Inflammatory macrophage (primary cell): Measurements from ENCODE around the gene PXT1.

ENCODE experiments used
- DNase-seq, 2 donors: peaks; one replicate each; pipeline ENCODE4 v3.0.0-alpha.2; 2020 to 2022

The PXT1 gene

DNA sequence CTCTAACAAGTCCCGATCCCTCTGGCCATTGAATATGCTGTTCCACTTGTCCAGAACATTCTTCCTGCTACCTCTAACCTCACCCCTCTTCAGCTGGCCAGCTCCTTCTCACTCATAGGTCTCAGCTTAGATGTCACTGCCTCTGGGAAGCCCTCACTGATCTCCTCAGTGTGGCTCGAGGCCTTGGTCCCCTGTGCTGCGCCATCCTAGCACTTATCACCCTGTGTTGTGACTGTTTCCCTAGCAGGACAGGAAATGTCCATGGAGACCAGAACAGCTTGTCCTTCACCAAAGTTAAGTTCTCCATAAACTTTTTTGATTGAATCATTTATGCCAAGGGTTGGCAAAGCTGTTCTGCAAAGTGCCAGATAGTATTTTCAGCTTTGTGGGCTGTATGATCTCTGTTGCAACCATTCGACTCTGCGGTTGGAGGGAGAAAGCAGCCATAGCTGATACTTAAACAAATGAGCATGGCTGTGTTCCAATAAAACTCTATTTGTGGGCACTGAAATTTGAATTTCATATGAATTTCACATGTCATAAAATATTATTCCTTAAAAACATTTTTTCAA lies 99.5 kb downstream of the PXT1 start:
- peak in 1 of 2 donors; percentile 18 for DNase-seq

DNA sequence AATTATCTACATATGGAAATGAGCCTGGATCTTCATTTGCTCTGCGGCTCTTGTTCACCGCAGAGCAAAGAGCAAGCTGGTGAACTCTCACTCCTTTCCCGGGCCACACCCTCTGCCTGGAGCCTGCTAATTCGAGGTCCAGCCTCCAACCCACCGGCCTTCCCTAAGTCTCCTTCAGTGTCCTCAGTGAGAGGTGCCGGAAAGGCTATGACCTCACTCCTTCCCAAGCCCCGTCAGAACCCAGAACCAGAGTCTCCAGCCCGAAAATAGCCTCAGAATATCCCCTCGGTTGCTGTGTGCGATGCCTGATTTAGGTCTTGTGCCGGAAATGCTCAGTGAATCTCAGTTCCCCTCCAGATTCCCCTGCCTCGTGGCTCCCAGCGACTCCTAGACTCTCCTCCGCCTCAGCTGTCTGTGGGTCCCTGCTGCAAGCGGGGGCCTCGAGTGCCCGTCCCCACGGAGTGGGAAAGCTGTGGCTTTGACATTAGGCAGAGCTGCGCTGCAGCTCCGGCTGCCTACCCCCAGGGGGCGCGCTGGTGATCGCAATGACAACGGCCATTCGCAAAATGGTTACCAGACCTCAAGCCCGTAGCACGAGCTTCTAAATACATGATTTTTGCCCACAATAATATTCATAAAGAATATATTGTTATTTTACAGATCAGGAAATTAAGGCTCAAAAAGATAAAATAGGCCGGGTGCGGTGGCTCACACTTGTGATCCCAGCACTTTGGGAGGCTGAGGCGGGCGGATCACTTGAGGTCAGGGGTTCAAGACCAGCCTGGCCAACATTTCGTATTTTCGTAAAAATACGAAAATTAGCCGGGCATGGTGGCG lies 101.8 kb downstream of the PXT1 start:
- DNase-seq = peak; percentile 69 to 77
